Right lobe of liver (tissue), 6 donors: Measurements from ENCODE around the gene IL6ST. TPM values are rescaled to one million over a fixed set of nuclear protein-coding genes. Genes with fewer than 3 reads are reported as not detected.
"Not testable (repeated sequence)": the region's sequence is repeated elsewhere in the genome, so short reads cannot be mapped to it uniquely, and the experiment has no call there.

Experiments used
- ATAC-seq, 4 donors: fragments of 200-7000 bp; cut with Tn5 transposase; one replicate each; pipeline ENCODE4 v1.9.1; 2020; ENCODE audit warnings: mild to moderate bottlenecking in 4 of 4, moderate library complexity in 4 of 4
- DNase-seq, 3 donors: peaks; one replicate each; pipeline ENCODE4 v3.0.0-alpha.2; 2020
- H3K27ac ChIP-seq, 3 donors: fragments of 200-600 bp; one replicate each; pipeline ENCODE4 v1.8.0; 2022
- H3K27me3 ChIP-seq, 2 donors: fragments of 200-600 bp; one replicate each; pipeline ENCODE4 v1.8.0; 2022
- H3K36me3 ChIP-seq, 4 donors: fragments of 200-600 bp; sonication (generic) in 1 of 4; one replicate each; pipeline versions ENCODE4 v1.5.1 to v1.8.0; 2017 to 2022; ENCODE audit warnings: control low read depth in 1 of 4
- H3K4me1 ChIP-seq, 4 donors: fragments of 200-600 bp; sonication (generic) in 1 of 4; one replicate each; pipeline versions ENCODE4 v1.5.1 to v1.8.0; 2017 to 2022; ENCODE audit warnings: control low read depth in 1 of 4
- H3K4me3 ChIP-seq, 3 donors: fragments of 200-600 bp; one replicate each; pipeline ENCODE4 v1.8.0; 2022
- H3K9me3 ChIP-seq, 4 donors: fragments of 200-600 bp; sonication (generic) in 1 of 4; one replicate each; pipeline versions ENCODE4 v1.5.1 to v1.8.0; 2017 to 2022; ENCODE audit warnings: control low read depth in 1 of 4
- CTCF ChIP-seq, 4 donors: fragments of 200-600 bp in 3 of 4; fragments of 450-650 bp in 1 of 4; IDR thresholded peaks; one replicate each; pipeline versions ENCODE4 v1.5.1 to v1.8.0; 2016 to 2022; ENCODE audit warnings: antibody characterized with exemption in 4 of 4, mild to moderate bottlenecking in 2 of 4
- POLR2A ChIP-seq: fragments of 450-650 bp; IDR thresholded peaks from one replicate; pipeline ENCODE4 v1.6.1; 2017; ENCODE audit warnings: antibody characterized with exemption, mild to moderate bottlenecking
- WGBS: methylation state at CpG from one replicate; pipeline ENCODE4 v1.1.6; 2018; ENCODE audit warnings: low coverage, low lambda C conversion rate; ENCODE audit not compliant: insufficient coverage; ENCODE audit errors: missing lambda C conversion rate; 5-methylcytosine and 5-hydroxymethylcytosine counted together
- intact Hi-C, 2 donors: fragments of 100-400 bp; cut with DNase I; formaldehyde crosslinking; loops; one replicate each; pipeline versions ENCODE4 v1.11.2 to v1.14.1; 2022
- long read RNA-seq: library from polyadenylated mRNA; unstranded; transcript quantifications from one replicate; pipeline ENCODE4 v2.0.0, GENCODE V29; 2019
- total RNA-seq, 6 experiments: library from RNA; depleted of rRNA in 2 of 6; stranded (reverse); fragments of >200 nt in 2 of 6; fragmentation: NEBNext Ultra II Directional in 3 of 6; extraction: Animal tissue kit (Norgen Biotek cat#: 25700) in 3 of 6; gene quantifications; one replicate each; pipeline versions ENCODE4 v1.1.0 to v1.2.4, GENCODE V29; 2016 to 2023
- donor health status: DM: no; HTN: yes; CAD: no.
- donor health status: DM: no; HTN: no; CAD: no.
- donor health status: DM: no; HTN: no; CAD: no.
- donor health status: DM: no; HTN: yes; CAD: no.
- donor health status: DM: no; HTN: yes; CAD: no.

Gene IL6ST
- 100 to 1,000 TPM; 150 to 341 (median 278) TPM for total RNA-seq
- long read RNA-seq, full-length matches to known transcripts, result 7 of 17 reads
- long read RNA-seq, partial matches to known transcripts, result 3 of 17 reads
- long read RNA-seq, other reads (novel, unspliced or antisense), result 7 of 17 reads

GRCh38 chr5:55994495-55994997 is at the start of gene IL6ST:
TSS of gene IL6ST (minus strand) at chr5:55994963. CDS start at chr5:55976278, 18,685 bp downstream.
- H3K4me1 ChIP-seq, result peaks cover 0 to 32% (median 2%) of the 10 kb centered on the region in 4 donors
- WGBS, result 0% methylated on average over 11 of the region's 48 CpGs
- intact Hi-C loops, result no loop called here
- no peaks in the 10 kb centered on the region for H3K27me3 ChIP-seq
- no peaks in the 10 kb centered on the region for H3K9me3 ChIP-seq
- H3K27ac ChIP-seq, result peak within 1 kb of the TSS; percentile 96 to 99 (median 99)
- TF ChIP-seq POLR2A (peak; percentile 100), CTCF (IDR thresholded peaks at IDR 0.05) (no peak)
- peak; percentile 38 to 44 (median 42) for ATAC-seq
- peak within 1 kb of the TSS; percentile 71 to 72 (median 72) for H3K4me3 ChIP-seq
- DNase-seq, result no peak
- no peaks in the 10 kb centered on the region for H3K36me3 ChIP-seq

DNA sequence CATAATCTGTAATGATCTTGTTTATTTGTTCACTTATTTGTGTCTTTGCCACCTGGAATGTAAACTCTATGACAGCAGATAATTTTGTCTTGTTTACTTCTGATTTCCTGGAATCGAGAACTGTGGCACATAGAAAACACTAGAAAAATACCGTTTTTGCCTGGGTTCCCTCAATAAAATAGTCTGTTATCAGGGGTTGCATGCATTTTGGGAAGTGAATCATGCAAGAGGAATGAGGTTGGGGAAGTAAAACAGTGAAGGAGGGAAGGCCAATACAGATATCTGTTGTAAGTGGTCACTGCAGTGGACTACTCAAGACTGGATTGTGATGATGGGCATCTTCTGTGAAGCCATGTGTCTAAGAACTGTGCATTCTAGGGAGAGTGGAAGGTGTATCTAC is 45.2 kb upstream of the IL6ST start:
- DNase-seq (no peak), ATAC-seq (peak in 3 of 4 donors; percentile 55 to 69 (median 66))
- H3K27me3 ChIP-seq, result no peaks in the 10 kb centered on the region
- WGBS, result 24% methylated on average over 2 of the region's 2 CpGs
- H3K9me3 ChIP-seq, result no peaks in the 10 kb centered on the region
- peak overlapping the region; percentile 9 to 54 (median 32) for H3K27ac ChIP-seq
- H3K4me3 ChIP-seq, result no peak overlapping the region
- no peak for TF ChIP-seq POLR2A
- TF ChIP-seq CTCF (IDR thresholded peaks at IDR 0.05), result no peak
- intact Hi-C loops, result no loop called here
- H3K36me3 ChIP-seq, result no peaks in the 10 kb centered on the region
- peaks cover 0 to 19% (median 3%) of the 10 kb centered on the region in 4 donors for H3K4me1 ChIP-seq

DNA sequence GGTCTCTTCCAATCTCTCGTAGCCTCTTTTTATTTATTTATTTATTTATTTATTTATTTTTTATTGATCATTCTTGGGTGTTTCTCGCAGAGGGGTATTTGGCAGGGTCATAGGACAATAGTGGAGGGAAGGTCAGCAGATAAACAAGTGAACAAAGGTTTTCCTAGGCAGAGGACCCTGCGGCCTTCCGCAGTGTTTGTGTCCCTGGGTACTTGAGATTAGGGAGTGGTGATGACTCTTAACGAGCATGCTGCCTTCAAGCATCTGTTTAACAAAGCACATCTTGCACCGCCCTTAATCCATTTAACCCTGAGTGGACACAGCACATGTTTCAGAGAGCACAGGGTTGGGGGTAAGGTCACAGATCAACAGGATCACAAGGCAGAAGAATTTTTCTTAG is 43.4 kb upstream of the IL6ST start:
- H3K36me3 ChIP-seq, H3K4me3 ChIP-seq, H3K27me3 ChIP-seq, intact Hi-C loops, H3K27ac ChIP-seq, DNase-seq, ATAC-seq, H3K9me3 ChIP-seq: not testable (repeated sequence)
- H3K4me1 ChIP-seq, result peaks cover 0 to 12% (median 0%) of the 10 kb centered on the region in 4 donors
- WGBS, result 51% methylated on average over 4 of the region's 6 CpGs

- 40% methylated on average over 4 of the region's 4 CpGs for WGBS
- Histone ChIP-seq H3K9me3 (no peaks in the 10 kb centered on the region), H3K4me3 (no peak overlapping the region), H3K36me3 (no peaks in the 10 kb centered on the region), H3K27ac (no peak overlapping the region), H3K27me3 (no peaks in the 10 kb centered on the region), H3K4me1 (peaks cover 0 to 10% (median 0%) of the 10 kb centered on the region in 4 donors)
- peak; percentile 50 to 88 (median 60) for ATAC-seq
- TF ChIP-seq POLR2A (no peak), CTCF (IDR thresholded peaks at IDR 0.05) (no peak)
- no peak for DNase-seq
- intact Hi-C loops, result no loop called here
These were observed 42.8 kb upstream of the IL6ST start for GRCh38 chr5:56037531-56038010.

DNA sequence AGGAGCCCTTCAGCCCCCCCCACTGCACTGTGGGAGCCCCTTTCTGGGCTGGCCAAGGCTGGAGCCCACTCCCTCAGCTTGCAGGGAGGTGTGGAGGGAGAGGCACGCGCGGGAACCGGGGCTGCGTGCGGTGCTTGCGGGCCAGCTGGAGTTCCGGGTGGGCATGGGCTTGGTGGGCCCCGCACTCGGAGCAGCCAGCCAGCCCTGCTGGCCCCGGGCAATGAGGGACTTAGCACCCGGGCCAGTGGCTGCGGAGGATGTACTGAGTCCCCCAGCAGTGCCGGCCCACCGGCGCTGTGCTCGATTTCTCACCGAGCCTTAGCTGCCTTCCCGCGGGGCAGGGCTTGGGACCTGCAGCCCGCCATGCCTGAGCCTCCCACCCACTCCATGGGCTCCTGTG is 40.6 kb upstream of the IL6ST start:
- H3K27ac ChIP-seq, H3K27me3 ChIP-seq, H3K4me3 ChIP-seq, DNase-seq, ATAC-seq, H3K36me3 ChIP-seq, H3K9me3 ChIP-seq, intact Hi-C loops: not testable (repeated sequence)
- H3K4me1 ChIP-seq, result peaks cover 0 to 11% (median 0%) of the 10 kb centered on the region in 4 donors
- no CpG with 5 or more reads among the region's 21 CpGs for WGBS

GRCh38 chr5:56029871-56030630 is 35.3 kb upstream of the IL6ST start:
- H3K27me3 ChIP-seq, H3K4me3 ChIP-seq, DNase-seq, intact Hi-C loops, H3K36me3 ChIP-seq, H3K9me3 ChIP-seq: not testable (repeated sequence)
- WGBS, result 42% methylated on average over 5 of the region's 7 CpGs
- Histone ChIP-seq H3K27ac (peak overlapping the region; percentile 72 to 77 (median 76)), H3K4me1 (peaks cover 0 to 29% (median 3%) of the 10 kb centered on the region in 4 donors)
- ATAC-seq, result peak; percentile 65 to 69 (median 66)
